ENCODE data around the gene PLCH2.

- TF ChIP-seq CTCF (IDR thresholded peaks at IDR 0.05 in 4 of 5, conservative IDR thresholded peaks at IDR 0.05 in 1 of 5) (no peak), POLR2A (IDR thresholded peaks at IDR 0.05) (no peak)
These were observed 42.9 kb upstream of the PLCH2 start for GRCh38 chr1:2433196-2433595.
